Limb (tissue), 2 donors: ENCODE results near the gene TPCN1.
A peak's percentile ranks its signal among the peaks of the same experiment; 100 is the strongest.

ENCODE experiments used
- DNase-seq, 2 donors: peaks; one replicate each; pipeline ENCODE4 v3.0.0-alpha.2; 2016; ENCODE audit errors: extremely low spot score in 2 of 2

The TPCN1 gene

DNA sequence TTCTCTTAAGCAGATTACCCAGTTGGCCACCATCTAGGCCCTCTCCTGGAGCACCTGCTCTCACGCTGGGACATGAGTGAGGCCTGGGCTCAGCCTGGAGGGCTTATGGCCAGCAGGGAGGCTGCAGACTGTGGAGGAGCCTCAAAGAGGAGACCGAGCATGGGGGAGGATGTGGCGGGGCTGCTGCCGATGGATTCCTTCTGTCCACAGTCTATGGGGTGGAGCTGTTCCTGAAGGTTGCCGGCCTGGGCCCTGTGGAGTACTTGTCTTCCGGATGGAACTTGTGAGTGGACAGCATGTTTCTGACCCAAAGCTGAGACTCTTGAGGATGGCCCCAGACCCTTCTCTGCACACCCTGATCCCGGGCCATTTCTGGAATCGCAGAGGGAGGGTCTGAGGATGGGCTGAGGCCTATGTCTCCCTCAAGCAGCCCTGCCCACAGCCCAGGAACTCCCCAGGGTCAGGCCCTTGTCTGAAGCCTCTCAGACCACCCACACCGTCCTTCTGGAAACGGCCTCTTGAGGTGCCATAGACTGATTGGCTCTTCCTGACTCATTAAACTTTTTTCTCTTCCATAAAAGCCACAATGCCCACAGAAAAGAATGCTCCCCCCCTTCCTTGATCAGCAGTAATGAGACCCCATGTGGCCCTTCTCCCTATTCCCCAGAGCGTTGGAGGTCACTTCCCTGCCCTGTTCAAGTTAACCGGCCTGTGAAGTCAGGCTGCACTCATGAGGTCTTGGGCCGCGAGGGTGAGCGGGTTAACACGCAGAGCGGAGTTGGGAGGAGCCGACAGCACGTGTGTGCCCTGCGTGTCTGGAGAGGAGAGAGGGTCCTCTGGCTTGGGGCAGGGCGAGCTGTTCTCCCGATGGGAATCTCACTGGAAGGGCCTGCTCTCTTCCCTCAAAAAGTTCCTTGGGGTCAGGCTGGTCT, 64.7 kb downstream of the TPCN1 start:
- no peak for DNase-seq

DNA sequence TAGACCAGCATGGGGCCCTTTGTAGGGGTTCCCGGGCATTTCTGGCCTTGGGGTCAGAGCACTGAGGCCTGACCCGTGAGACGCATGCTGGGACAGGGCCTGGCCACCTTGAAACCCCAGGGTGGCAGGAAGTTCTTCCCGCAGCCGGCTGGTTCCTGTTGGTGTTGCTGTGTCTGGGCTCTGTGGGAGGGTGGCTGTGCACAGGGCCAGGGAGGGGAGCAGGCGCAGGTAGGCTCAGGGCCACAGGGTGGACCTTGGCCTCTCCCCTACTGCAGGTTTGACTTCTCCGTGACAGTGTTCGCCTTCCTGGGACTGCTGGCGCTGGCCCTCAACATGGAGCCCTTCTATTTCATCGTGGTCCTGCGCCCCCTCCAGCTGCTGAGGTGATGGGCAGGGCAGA, 65.4 kb downstream of the TPCN1 start:
- no peak for DNase-seq

DNA sequence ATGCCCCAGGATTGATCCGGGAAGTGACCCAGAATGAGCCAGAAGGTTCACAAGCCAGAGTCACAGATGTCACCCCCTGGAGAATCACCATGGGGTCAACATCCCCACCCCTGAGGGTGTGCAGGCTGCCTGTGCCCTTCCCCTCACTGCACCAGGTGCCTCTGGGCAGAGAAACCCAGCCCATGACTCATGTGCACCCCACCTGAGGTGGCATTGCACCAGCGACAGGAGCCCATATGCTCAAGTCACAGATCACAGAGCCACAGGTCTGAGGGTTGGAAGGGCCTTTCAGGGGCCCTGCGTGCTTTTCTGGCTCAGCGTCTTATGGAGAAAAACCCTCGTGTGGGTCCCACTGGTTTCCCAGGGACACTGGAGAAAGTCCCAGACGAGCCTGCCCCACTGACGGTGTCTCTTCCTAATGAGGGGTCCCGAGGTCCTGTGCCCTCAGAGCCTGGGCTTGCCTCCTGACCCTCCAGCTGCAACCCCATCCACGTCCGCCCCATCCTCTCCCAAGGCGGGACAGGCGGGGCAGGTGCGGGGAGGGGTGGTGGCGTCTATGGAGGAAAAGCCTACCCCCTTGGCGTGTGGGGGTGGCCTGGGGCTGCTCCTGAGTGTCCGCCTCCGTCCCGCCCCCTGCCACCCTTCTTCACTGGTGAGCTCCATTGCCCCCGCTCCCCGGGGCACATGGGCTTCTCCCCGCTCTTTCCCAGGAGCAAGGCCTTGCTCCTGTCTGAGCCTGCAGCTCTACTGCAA, 66.1 kb downstream of the TPCN1 start:
- no peak for DNase-seq

DNA sequence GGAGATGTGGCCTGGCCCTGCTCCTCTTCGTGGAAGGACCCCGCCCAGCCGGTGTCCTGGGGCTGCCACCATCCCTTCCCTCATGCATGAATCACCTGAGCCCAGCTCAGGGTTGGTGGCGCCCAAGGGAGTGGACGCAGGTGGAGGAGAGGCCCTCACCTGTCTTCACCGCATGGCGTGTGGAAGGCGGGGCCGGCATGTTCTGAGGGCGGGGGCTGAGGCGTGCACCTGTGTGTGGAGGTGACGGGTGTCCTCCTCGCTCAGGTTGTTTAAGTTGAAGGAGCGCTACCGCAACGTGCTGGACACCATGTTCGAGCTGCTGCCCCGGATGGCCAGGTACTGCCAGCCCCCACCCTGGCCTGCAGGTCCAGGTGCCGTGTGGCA, 66.6 kb downstream of the TPCN1 start:
- DNase-seq = no peak

DNA sequence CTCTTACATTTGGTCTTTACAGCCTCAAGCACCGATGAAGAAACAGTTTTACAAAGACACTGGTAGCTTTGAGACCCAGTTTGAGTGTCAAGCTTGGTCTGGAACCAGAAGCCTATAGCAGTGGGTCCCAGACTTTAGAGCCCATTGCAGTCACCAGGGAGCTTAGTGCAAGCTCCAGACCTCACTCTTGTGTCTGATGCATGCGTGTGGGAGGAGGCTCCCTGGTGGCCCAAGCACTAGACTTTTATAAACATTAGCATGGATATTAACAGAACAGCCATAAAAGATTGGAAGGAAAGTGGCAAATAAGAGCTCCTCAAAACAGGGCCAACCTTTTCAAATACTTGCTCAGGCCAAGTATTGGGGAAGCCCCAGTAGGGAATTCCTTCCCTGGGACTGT, 68.1 kb downstream of the TPCN1 start:
- no peak for DNase-seq

DNA sequence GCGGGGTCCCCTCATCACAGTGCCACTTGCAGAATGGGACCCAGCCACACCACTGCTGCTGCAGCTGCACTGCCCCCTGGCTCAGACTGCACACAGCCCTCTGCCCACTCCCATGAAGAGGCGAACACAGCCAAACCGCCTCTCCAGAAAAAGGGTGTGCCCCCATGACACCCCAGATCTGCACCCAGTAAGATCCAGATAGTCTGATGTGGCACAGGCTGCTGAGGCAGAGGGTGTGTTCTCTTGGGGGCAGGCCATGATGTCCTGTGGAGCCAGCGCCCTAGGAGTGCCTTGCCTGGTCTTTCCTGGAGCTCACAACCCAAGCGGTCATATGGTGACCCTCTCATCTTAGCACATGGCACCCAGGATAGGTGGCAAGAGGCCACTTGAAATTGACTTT, 69.2 kb downstream of the TPCN1 start:
- no peak for DNase-seq

DNA sequence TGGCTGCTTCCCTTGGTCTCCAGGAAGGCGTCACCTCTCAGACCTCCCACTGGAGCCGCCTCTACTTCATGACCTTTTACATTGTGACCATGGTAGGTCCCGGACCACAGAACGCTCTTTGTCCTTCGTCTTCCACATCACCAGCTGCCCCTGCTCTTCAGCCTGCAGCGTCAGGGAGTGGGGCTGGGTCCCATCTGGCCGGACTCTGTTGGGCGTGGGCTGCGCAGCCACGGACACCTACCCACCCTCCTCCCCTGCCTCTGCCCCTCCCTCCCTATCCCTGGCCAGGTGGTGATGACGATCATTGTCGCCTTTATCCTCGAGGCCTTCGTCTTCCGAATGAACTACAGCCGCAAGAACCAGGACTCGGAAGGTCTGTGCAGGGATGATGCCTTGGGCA, 70.3 kb downstream of the TPCN1 start:
- no peak for DNase-seq

DNA sequence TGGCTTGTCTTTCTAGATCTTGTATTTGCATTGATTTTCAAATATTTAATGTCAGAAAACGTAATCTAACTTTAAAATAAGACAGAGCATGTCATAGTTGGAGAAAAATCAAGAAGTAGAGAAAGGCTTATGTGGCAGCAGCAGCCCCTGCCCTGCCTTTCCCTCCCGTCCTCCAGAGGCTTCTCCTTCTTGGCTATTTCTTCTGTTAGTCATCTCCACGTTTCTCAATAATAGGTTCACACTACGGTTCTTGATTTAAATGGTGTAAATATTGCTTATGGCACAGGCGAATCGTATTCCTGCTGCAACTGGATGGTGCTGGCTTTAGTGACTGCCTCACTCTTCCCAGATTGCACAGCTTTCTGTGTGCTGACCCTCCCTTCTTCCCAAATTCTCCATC, 70.8 kb downstream of the TPCN1 start:
- no peak for DNase-seq

DNA sequence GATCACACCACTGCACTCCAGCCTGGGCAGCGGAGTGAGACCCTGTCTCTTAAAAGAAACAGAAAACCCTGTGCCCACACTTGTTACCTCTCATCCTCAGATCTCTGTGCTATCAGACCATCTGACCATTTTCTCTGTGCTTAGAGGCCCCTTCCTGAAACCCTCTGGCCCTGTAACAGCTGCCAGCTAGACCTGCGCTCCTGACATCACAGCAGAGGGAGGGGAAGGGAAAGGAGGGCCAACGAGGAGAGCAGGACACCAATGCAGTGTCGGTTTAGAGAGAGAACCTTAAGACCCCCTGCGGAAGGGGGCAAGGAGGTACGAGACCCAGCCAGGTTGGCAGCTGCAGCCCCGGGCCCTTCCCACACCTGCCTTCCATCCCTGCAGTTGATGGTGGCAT, 71.3 kb downstream of the TPCN1 start:
- DNase-seq = no peak

DNA sequence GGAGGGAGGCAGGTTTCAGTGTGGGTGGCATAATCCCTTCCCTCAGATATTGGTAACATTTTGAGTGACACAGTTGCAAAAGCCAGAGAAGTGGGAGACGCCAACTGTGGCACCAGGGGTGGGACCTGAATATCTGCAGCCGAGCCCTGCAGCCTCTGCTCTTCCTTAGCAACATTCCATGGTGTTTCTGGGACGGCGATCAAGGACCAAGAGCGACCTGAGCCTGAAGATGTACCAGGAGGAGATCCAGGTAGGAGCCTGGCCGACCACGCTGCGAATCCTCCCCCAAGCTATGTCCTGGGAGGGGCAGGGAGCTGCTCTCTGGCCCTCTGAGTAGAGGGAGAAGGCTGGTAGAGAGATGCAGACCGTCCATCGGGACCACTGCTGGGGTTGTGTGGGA, 71.8 kb downstream of the TPCN1 start:
- DNase-seq = no peak

DNA sequence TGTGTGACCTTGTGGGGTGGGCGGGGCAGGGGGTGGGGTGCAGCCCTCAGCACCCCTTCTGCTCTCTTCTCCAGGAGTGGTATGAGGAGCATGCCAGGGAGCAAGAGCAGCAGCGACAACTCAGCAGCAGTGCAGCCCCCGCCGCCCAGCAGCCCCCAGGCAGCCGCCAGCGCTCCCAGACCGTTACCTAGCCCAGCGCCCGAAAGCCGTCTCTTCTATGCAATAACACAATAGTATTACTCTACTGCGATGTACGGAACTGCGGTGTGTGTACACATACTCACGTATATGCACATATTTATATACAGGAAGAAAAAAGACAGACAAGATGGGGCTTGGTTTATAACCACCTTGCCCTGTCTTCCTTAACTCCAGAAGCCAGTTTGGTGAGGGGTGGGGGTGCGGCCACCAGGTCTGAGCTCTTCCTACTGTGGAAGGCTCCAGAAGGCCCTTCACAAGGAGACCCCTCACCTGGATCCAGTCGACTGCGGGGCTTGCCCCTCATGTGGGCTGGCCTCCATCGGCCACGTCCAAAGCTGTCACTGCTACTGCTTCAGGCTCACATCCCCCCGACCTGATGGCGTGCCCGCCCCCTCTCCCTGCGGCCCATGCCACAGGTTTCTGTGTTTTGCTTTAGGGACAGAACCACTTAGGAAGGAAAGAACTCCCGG, 74.8 kb downstream of the TPCN1 start:
- DNase-seq = no peak

DNA sequence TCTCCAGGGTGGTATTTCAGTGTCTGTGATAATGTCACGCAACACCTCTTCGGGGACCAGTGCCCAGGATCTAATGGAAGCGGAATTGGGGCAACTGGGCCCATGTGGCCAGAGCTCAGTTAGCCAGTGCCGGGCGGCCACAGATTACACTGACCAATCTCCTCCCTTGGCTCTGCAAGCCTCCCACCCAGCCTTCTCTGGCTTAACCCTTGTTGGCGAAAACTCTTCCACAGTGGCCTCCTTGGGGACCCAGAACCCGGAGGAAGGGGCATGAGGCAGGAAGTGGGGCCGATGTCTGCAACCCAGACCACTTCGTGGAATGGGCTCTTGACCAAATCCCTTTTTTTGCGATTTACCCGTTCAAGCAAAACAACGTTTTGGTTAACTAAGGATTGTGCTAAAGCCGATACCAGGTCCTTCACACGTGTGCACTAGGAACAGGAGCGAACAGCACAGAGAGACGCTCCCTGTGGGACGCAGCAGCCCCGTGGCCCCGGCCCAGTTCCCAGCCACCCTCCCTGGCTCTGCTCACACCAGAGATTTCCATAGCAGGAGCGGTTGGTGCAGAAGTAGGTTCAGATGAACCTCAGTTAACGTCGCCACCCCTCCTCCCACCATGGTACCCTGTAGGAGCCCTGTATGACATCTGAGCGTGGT, 75.4 kb downstream of the TPCN1 start:
- DNase-seq = no peak

DNA sequence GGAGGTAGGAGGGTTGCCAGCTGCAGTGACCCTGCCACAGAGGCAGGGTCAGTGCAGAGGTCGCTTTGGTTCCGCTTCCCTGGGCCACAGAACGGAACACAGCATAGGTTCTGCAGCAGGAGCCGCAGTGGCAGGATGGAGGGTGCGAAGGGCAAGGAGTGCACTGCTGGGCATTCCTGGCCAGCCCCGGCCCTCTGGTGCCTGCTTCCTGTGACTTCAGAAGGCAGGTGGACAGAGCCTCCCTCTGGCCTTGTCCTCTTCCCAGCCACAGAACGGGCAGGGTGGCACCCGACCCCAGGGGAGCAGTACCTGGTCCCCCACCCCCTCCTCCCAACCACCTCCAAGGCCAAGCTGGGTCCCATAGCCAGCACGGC, 75.9 kb downstream of the TPCN1 start:
- no peak for DNase-seq

DNA sequence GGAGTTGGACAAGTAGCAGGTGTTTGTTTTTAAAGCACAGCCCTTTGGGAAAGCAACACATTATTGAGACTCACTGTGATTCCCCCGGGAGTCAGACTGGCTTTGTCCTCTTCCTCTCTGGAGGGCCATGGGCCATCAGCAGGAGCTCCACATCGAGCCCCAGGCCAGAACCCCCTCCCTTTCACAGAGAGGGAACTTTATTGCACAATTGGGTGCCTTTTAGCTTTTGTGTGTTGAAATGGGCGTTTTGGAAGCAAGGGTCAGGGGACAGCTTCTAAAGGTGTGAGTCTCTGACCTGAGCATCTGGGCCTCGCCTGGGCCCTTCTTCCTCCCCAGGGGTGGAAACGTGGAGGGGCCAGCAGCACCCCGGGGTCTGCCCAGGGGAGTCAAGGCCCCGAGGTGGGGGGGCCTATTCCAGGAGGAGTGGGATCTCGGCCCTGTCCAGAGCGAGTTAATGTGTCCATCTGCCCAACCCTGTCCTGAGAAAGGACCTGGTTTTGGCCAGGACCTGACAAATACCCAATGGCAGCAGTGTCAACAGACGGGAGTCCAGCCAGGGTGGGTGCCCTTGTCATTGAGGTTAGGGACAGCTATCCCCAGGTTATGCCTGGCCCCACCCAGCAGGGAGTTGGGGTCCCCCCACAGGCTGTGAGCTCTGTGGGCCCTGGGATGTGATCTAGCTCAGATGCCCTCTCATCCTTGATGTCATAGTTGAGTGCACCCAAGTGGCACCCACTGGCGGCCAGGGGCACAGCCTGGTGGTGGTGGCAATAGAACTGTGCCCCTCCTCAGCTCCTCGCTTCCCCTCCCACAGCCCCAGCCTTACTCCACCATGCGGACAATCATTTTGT, 76.6 kb downstream of the TPCN1 start:
- no peak for DNase-seq

DNA sequence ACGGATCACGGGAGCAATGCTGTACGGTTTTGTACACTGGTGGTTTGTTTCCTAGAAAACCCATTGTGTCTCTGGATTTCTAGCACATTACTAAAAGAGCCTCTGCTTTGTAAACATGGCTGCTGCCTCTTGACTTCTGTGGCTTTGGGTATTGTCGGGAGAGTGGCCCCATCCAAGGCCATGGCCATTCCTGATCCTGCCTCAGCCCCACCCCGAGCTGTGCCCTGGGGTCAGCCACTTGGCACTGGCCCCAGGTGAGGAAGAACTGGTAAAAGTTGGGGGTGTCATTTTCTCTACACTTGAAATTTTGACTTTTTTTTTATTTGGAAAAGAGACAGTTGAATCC, 77.2 kb downstream of the TPCN1 start:
- DNase-seq = no peak

DNA sequence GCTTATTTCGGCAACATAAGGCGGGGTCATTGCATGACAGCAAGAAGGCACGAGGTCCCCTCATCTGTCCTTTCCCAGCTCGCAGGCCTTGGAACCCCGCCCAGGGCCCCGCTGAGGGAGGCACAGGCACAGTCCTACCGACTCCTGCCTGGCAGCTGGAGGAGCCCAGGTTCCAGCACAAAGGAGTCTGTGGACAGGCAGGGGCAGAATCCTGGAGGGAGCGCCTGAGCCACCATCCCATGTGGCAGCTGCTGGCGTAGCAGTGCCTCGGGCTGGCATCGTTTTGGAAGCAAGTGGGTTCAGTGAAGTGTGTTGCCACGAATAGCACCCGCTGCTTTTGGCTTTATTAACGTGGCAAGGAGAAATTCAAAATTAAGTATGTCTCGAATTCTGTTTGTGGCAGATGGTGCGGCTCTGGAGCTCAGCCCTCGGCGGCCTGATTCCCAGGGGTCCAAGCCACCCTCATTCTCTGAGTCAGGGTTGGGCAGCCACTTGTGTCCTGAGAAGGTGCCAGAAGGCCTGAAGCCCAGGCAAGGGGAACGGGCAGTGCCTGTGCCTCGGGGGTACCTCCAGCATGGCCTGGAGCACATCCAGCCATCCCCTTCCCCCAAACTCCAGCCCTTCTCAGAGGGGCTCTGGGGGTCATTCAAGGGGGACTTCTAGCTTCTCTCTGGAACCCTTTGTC, 77.7 kb downstream of the TPCN1 start:
- DNase-seq = peak in 1 of 2 donors; percentile 40

DNA sequence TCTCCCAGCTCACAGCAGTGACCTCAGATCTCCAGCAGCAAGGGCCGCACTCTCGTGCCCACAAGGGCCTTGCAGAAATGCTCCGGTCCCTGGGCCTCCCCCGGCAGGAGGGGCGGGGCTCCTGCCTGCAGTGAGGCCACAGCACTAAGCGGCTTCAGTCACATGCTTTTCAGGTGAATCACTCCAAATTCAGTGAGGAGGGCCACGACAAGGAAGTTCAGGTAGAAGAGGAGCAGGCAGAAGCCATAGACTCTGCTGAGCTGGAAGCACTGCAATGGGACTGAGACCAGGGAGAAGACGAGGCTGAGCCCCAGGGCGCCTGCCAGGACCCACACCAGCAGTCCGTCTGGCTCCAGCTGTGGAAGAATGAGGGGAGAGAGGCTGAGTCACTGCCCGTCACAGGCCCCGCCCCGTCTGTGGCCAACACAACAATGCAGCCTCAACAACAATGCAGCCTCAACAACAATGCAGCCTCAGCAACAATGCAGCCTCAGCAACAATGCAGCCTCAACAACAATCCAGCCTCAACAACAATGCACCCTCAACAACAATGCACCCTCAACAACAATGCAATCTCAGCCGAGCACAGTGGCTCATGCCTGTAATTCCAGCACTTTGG, 78.5 kb downstream of the TPCN1 start:
- DNase-seq = no peak

DNA sequence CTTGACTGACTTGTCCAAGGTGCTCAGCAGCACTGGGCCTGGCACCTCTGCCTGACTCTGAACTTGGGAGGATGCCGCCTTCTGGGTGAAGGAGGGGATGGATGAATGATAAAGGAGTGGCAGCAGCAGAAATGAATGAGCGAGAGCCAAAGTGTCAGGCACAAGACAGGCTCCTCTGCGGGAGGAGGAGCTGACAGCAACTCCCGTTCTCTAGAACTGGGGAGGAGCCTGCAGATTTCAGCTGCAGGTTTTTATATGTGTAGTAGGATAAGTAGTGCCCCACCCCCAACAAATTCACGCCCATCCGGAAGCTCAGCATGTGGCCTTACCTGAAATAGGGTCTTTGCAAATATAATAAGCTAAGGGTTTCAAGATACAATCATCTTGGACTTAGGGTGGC, 80.5 kb downstream of the TPCN1 start:
- no peak for DNase-seq

DNA sequence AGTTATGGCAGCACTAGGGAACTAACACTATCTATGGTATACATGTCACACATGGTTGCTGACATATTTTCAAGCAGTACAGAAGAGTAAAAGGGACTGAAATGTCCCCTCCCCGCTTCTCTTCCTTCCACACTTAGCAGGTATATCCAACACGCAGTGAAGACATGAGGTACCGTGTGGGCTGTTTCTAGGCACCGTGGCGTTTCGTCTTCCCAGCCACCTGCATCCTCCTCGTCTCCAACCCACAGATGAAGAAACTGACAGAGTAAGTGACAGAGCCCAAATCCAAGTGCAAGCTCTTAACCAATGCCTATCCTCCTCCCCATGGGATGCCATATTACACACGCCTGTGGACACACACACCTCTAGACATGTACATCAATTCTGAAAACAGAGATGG, 81.2 kb downstream of the TPCN1 start:
- DNase-seq = no peak
